Gastroesophageal sphincter (tissue), 3 donors: Measurements from ENCODE around the gene NFYA.

Experiments
- CTCF ChIP-seq, 4 experiments: fragments of 200-600 bp in 2 of 4; fragments of 450-650 bp in 2 of 4; sonication (generic) in 1 of 4; IDR thresholded peaks; one replicate each; pipeline ENCODE4 v1.5.1; 2017 to 2019; ENCODE audit warnings: antibody characterized with exemption in 4 of 4, mild to moderate bottlenecking in 2 of 4, moderate library complexity in 2 of 4
- EP300 ChIP-seq: sonication (generic); formaldehyde crosslinking; IDR thresholded peaks from one replicate; pipeline ENCODE4 v1.6.1; 2017; ENCODE audit warnings: antibody characterized with exemption, mild to moderate bottlenecking
- POLR2A ChIP-seq, 2 donors: fragments of 450-650 bp; IDR thresholded peaks; one replicate each; pipeline ENCODE4 v1.6.1; 2017; ENCODE audit warnings: antibody characterized with exemption in 2 of 2, mild to moderate bottlenecking in 2 of 2, moderate library complexity in 1 of 2
- POLR2AphosphoS5 ChIP-seq: sonication (generic); formaldehyde crosslinking; IDR thresholded peaks from one replicate; pipeline ENCODE4 v1.6.1; 2017; ENCODE audit warnings: antibody characterized with exemption

- TF ChIP-seq POLR2AphosphoS5 = no peak
- no peak for TF ChIP-seq CTCF (IDR thresholded peaks at IDR 0.05)
- TF ChIP-seq POLR2A (IDR thresholded peaks at IDR 0.05) = no peak
- TF ChIP-seq EP300 = no peak
Observed at GRCh38 chr6:41046084-41046483, 26.7 kb upstream of the NFYA start.
